HepG2 (cell line): ENCODE measurements around the gene RESP18. TPM values are rescaled to one million over a fixed set of nuclear protein-coding genes. Genes with fewer than 3 reads are reported as not detected.
A peak's percentile ranks its signal among the peaks of the same experiment; 100 is the strongest.

Experiments
- ADNP ChIP-seq: sonication (generic); formaldehyde crosslinking; IDR thresholded peaks from 2 replicates; pipeline ENCODE4 v1.4.0; 2020; ENCODE audit warnings: missing genetic modification reagents
- CHD2 ChIP-seq: IDR thresholded peaks from 2 replicates; pipeline ENCODE4 v1.6.1; 2011; ENCODE audit warnings: low read depth, low read length, improper control_type of control experiment
- E2F5 ChIP-seq: sonication (generic); formaldehyde crosslinking; conservative IDR thresholded peaks from 2 replicates; pipeline ENCODE4 v1.4.0; 2020; ENCODE audit warnings: missing genetic modification reagents
- FOSL1 ChIP-seq: sonication (generic); formaldehyde crosslinking; IDR thresholded peaks from 2 replicates; pipeline ENCODE4 v1.9.0; 2021; ENCODE audit warnings: missing genetic modification reagents, borderline replicate concordance
- IRF9 ChIP-seq: sonication (generic); formaldehyde crosslinking; IDR thresholded peaks from 2 replicates; pipeline ENCODE4 v1.8.0; 2022; ENCODE audit warnings: missing genetic modification reagents, mild to moderate bottlenecking, borderline replicate concordance
- MEF2D ChIP-seq: sonication (generic); formaldehyde crosslinking; IDR thresholded peaks from 2 replicates; pipeline ENCODE4 v1.5.1; 2020; ENCODE audit warnings: mild to moderate bottlenecking, missing genetic modification reagents
- MTERF4 ChIP-seq: sonication (generic); formaldehyde crosslinking; IDR thresholded peaks from 2 replicates; pipeline ENCODE4 v1.8.0; 2023; ENCODE audit warnings: mild to moderate bottlenecking, missing genetic modification reagents
- NFIB ChIP-seq: sonication (generic); formaldehyde crosslinking; IDR thresholded peaks from 2 replicates; pipeline ENCODE4 v1.9.0; 2021; ENCODE audit warnings: missing genetic modification reagents, mild to moderate bottlenecking, borderline replicate concordance
- PAWR ChIP-seq: sonication (generic); formaldehyde crosslinking; IDR thresholded peaks from 2 replicates; pipeline ENCODE4 v1.4.0; 2020; ENCODE audit warnings: missing genetic modification reagents, mild to moderate bottlenecking, borderline replicate concordance
- RFXAP ChIP-seq: sonication (generic); formaldehyde crosslinking; IDR thresholded peaks from 2 replicates; pipeline ENCODE4 v1.4.0; 2020; ENCODE audit warnings: missing genetic modification reagents, borderline replicate concordance
- RNF219 ChIP-seq: sonication (generic); formaldehyde crosslinking; IDR thresholded peaks from 2 replicates; pipeline ENCODE4 v1.5.0; 2020; ENCODE audit warnings: mild to moderate bottlenecking, missing genetic modification reagents
- SOX5 ChIP-seq: IDR thresholded peaks from 2 replicates; pipeline ENCODE4 v1.6.1; 2016; ENCODE audit warnings: borderline replicate concordance
- ZKSCAN1 ChIP-seq: fragments of 150-350 bp; IDR thresholded peaks from 2 replicates; pipeline ENCODE4 v1.6.1; 2014; ENCODE audit warnings: low read length
- ZNF281 ChIP-seq: sonication (generic); formaldehyde crosslinking; IDR thresholded peaks from 2 replicates; pipeline ENCODE4 v1.4.0; 2020; ENCODE audit warnings: missing genetic modification reagents, borderline replicate concordance
- ZNF891 ChIP-seq: sonication (generic); formaldehyde crosslinking; IDR thresholded peaks from 2 replicates; pipeline ENCODE4 v1.5.0; 2020; ENCODE audit warnings: mild to moderate bottlenecking, missing genetic modification reagents
- ZSCAN25 ChIP-seq: sonication (generic); formaldehyde crosslinking; IDR thresholded peaks from 2 replicates; pipeline ENCODE4 v1.8.0; 2022; ENCODE audit warnings: mild to moderate bottlenecking, missing genetic modification reagents
- polyA plus RNA-seq, 8 experiments: library from polyadenylated mRNA; depleted of rRNA in 3 of 8; stranded (reverse) in 7 of 8; unstranded in 1 of 8; fragments of >200 nt; fragmentation: Illumina TruSeq in 4 of 8; extraction: Trizol in 4 of 8; gene quantifications; 2 replicates each; pipeline versions ENCODE4 v1.2.1 to v1.2.3, GENCODE V29; 2011 to 2016; ENCODE audit warnings: low read depth in 4 of 8, missing spikeins in 1 of 8, mixed read lengths in 1 of 8; ENCODE audit not compliant: insufficient read depth in 1 of 8
- total RNA-seq, 5 experiments: library from RNA; depleted of rRNA; stranded (reverse); fragments of >200 nt; fragmentation: Illumina TruSeq; extraction: Trizol; gene quantifications; 2 replicates each; pipeline ENCODE4 v1.2.3, GENCODE V29; 2016; ENCODE audit warnings: low read depth in 1 of 5

Gene RESP18
- total and polyA plus RNA-seq, 2 of the 13 experiments (the other 11 are each of a cell fraction or from before 2014, with no cell fraction given), result not detected

GRCh38 chr2:219308142-219309101 lies 24.1 kb downstream of the RESP18 start (continued):
- TF ChIP-seq IRF9 (CRISPR knock-in tag), result peak; percentile 72; the same call in 1 of the 2 replicates
- TF ChIP-seq FOSL1 (CRISPR knock-in tag), result peak; percentile 38; the same call in 1 of the 2 replicates
- peak; percentile 91; the same call in 1 of the 2 replicates for TF ChIP-seq MTERF4 (CRISPR knock-in tag)
- peak; percentile 84; the same call in 1 of the 2 replicates for TF ChIP-seq ZNF281
- no peak for TF ChIP-seq ADNP (CRISPR knock-in tag)
- no peak for TF ChIP-seq NFIB (CRISPR knock-in tag)
- no peak for TF ChIP-seq ZKSCAN1
- TF ChIP-seq SOX5, result peak; percentile 63; the same call in 1 of the 2 replicates
- TF ChIP-seq PAWR, result peak; percentile 94; the same call in 1 of the 2 replicates
- TF ChIP-seq ZSCAN25, result peak; percentile 25; the same call in 1 of the 2 replicates
- TF ChIP-seq CHD2, result no peak
- peak; percentile 91 for TF ChIP-seq RFXAP (CRISPR knock-in tag)
- no peak; the same call in none of the 2 replicates for TF ChIP-seq RNF219 (CRISPR knock-in tag)
- peak; percentile 86 for TF ChIP-seq E2F5
- peak; percentile 71; the same call in 1 of the 2 replicates for TF ChIP-seq MEF2D
- peak; percentile 77; the same call in 1 of the 2 replicates for TF ChIP-seq ZNF891
